CD14-positive monocyte (primary cell): ENCODE results near the gene HEPN1. TPM values are rescaled to one million over a fixed set of nuclear protein-coding genes. Genes with fewer than 3 reads are reported as not detected.

Experiments used
- DNase-seq, 3 donors: peaks; one replicate each; pipeline ENCODE4 v3.0.0-alpha.2; 2011 to 2022
- H2AFZ ChIP-seq: 2 replicates; pipeline ENCODE4 v1.6.0; 2012; ENCODE audit warnings: mild to moderate bottlenecking, low read depth, low read length, inconsistent platforms; ENCODE audit not compliant: insufficient read depth, poor library complexity, severe bottlenecking
- H3K27ac ChIP-seq, 2 donors: 1 replicate in 1 of 2; 2 replicates in 1 of 2; pipeline ENCODE4 v1.5.1; 2012 to 2013; ENCODE audit warnings: low read length in 2 of 2, control low read depth in 1 of 2, inconsistent platforms in 1 of 2, low read depth in 1 of 2, mild to moderate bottlenecking in 1 of 2
- H3K27me3 ChIP-seq, 2 donors: one replicate each; pipeline versions ENCODE4 v1.6.0 to v1.6.1; 2011 to 2013; ENCODE audit warnings: low read length in 2 of 2; ENCODE audit not compliant: control insufficient read depth in 2 of 2, insufficient read depth in 2 of 2
- H3K36me3 ChIP-seq, 2 donors: replicated peaks in 1 of 2; 1 replicate in 1 of 2; 2 replicates in 1 of 2; pipeline versions ENCODE4 v1.5.1 to v1.6.1; 2012 to 2013; ENCODE audit warnings: low read length in 2 of 2, control low read depth in 1 of 2, inconsistent platforms in 1 of 2, mild to moderate bottlenecking in 1 of 2; ENCODE audit not compliant: insufficient read depth in 2 of 2, control insufficient read depth in 1 of 2
- H3K4me1 ChIP-seq, 2 donors: 1 replicate in 1 of 2; 2 replicates in 1 of 2; pipeline versions ENCODE4 v1.5.1 to v1.6.1; 2012 to 2013; ENCODE audit warnings: low read length in 2 of 2, control low read depth in 1 of 2, inconsistent platforms in 1 of 2, mild to moderate bottlenecking in 1 of 2, moderate library complexity in 1 of 2; ENCODE audit not compliant: insufficient read depth in 2 of 2, control insufficient read depth in 1 of 2
- H3K4me2 ChIP-seq: replicated peaks from 2 replicates; pipeline ENCODE3; 2012; ENCODE audit warnings: low read length, moderate library complexity, mild to moderate bottlenecking; ENCODE audit not compliant: poor library complexity, severe bottlenecking; ENCODE audit errors: extremely low read depth
- H3K4me3 ChIP-seq, 3 experiments: fragments of 200-600 bp in 1 of 3; sonication (generic) in 1 of 3; replicated peaks in 1 of 3; 1 replicate in 2 of 3; 2 replicates in 1 of 3; pipeline ENCODE4 v1.5.1; 2011 to 2013; ENCODE audit warnings: low read length in 3 of 3, mild to moderate bottlenecking in 3 of 3, control low read depth in 2 of 3, low read depth in 2 of 3, inconsistent platforms in 1 of 3, moderate library complexity in 1 of 3
- H3K79me2 ChIP-seq: 2 replicates; pipeline ENCODE4 v1.6.0; 2012; ENCODE audit warnings: mild to moderate bottlenecking, control low read depth, inconsistent platforms, low read length, moderate library complexity; ENCODE audit not compliant: insufficient read depth
- H3K9ac ChIP-seq: 2 replicates; pipeline ENCODE4 v1.6.0; 2017; ENCODE audit warnings: low read length, mild to moderate bottlenecking; ENCODE audit not compliant: insufficient read depth, poor library complexity, severe bottlenecking
- H3K9me3 ChIP-seq, 2 donors: replicated peaks in 1 of 2; 1 replicate in 1 of 2; 2 replicates in 1 of 2; pipeline versions ENCODE4 v1.5.1 to v1.6.1; 2012 to 2013; ENCODE audit warnings: low read length in 2 of 2, control low read depth in 1 of 2; ENCODE audit not compliant: control insufficient read depth in 1 of 2, insufficient read depth in 1 of 2
- H4K20me1 ChIP-seq: 2 replicates; pipeline ENCODE4 v1.6.0; 2012; ENCODE audit warnings: mild to moderate bottlenecking, low read length, control low read depth, moderate library complexity; ENCODE audit not compliant: insufficient read depth
- H3K27ac Mint-ChIP-seq, 7 donors: one replicate each; pipeline ENCODE4 v1.8.0; 2020; ENCODE audit warnings: mild to moderate bottlenecking in 7 of 7, mixed read lengths in 7 of 7, moderate library complexity in 6 of 7, inconsistent platforms in 2 of 7
- H3K27me3 Mint-ChIP-seq, 3 donors: one replicate each; pipeline ENCODE4 v1.8.0; 2021 to 2022; ENCODE audit warnings: low read depth in 3 of 3, mild to moderate bottlenecking in 3 of 3, mixed read lengths in 3 of 3, moderate library complexity in 3 of 3, inconsistent platforms in 1 of 3
- H3K36me3 Mint-ChIP-seq, 2 donors: one replicate each; pipeline ENCODE4 v1.8.0; 2020; ENCODE audit warnings: mixed read lengths in 2 of 2, inconsistent platforms in 1 of 2, mild to moderate bottlenecking in 1 of 2
- H3K4me1 Mint-ChIP-seq: one replicate; pipeline ENCODE4 v1.8.0; 2020; ENCODE audit warnings: mild to moderate bottlenecking, mixed read lengths
- H3K4me3 Mint-ChIP-seq, 2 donors: one replicate each; pipeline ENCODE4 v1.8.0; 2020; ENCODE audit warnings: mild to moderate bottlenecking in 2 of 2, mixed read lengths in 2 of 2, moderate library complexity in 1 of 2
- H3K9me3 Mint-ChIP-seq, 7 donors: one replicate each; pipeline ENCODE4 v1.8.0; 2020 to 2022; ENCODE audit warnings: mixed read lengths in 7 of 7, mild to moderate bottlenecking in 6 of 7, moderate library complexity in 6 of 7, inconsistent platforms in 2 of 7
- CTCF ChIP-seq: fragments of 200-600 bp; IDR thresholded peaks from one replicate; pipeline ENCODE4 v1.8.0; 2022; ENCODE audit warnings: antibody characterized with exemption, mild to moderate bottlenecking
- WGBS: methylation state at CpG from one replicate; pipeline ENCODE4 v1.1.5; 2013; ENCODE audit warnings: missing lambda C conversion rate; ENCODE audit not compliant: insufficient coverage; 5-methylcytosine and 5-hydroxymethylcytosine counted together
- intact Hi-C, 2 donors: fragments of 100-400 bp; cut with micrococcal nuclease; formaldehyde crosslinking; loops; one replicate each; pipeline versions ENCODE4 v1.15.0 to v1.15.1; 2023
- polyA plus RNA-seq, 3 donors: library from polyadenylated mRNA; depleted of rRNA in 1 of 3; unstranded in 2 of 3; stranded (reverse) in 1 of 3; fragments of 300-500 nt in 2 of 3; fragments of >200 nt in 1 of 3; fragmentation: Illumina TruSeq in 2 of 3; gene quantifications; 1 replicate in 2 of 3; 2 replicates in 1 of 3; pipeline ENCODE4 v1.2.3, GENCODE V29; 2012 to 2021

Gene HEPN1
- polyA plus RNA-seq, 3 donors = not detected

- Histone ChIP-seq H4K20me1 (no peaks in the 10 kb centered on the region), H3K27ac (no peak overlapping the region), H3K9ac (no peak overlapping the region), H3K9me3 (peaks cover 0 to 6% of the 10 kb centered on the region in 2 donors), H3K4me1 (peaks cover 4 to 10% of the 10 kb centered on the region in 2 donors), H2AFZ (no peak overlapping the region), H3K27me3 (peaks cover 10 to 13% of the 10 kb centered on the region in 2 donors), H3K79me2 (no peaks in the 10 kb centered on the region), H3K36me3 (no peaks in the 10 kb centered on the region), H3K4me3 (no peak overlapping the region), H3K4me2 (no peak overlapping the region)
- no peak for DNase-seq
- Mint-ChIP-seq H3K4me1 (peaks cover 9% of the 10 kb centered on the region), H3K36me3 (no peaks in the 10 kb centered on the region), H3K27ac (no peak overlapping the region), H3K4me3 (no peak overlapping the region), H3K27me3 (peaks cover 19 to 25% (median 22%) of the 10 kb centered on the region in 3 donors), H3K9me3 (peaks cover 0 to 12% (median 9%) of the 10 kb centered on the region in 7 donors)
- no peak for TF ChIP-seq CTCF
- intact Hi-C loops = no loop called here
- 90% methylated on average over 2 of the region's 4 CpGs for WGBS
These were observed 3.8 kb downstream of the HEPN1 start for GRCh38 chr11:124922831-124923230.

GRCh38 chr11:124923296-124923695, 4.2 kb downstream of the HEPN1 start:
- Histone ChIP-seq H3K36me3 (no peaks in the 10 kb centered on the region), H3K27ac (no peak overlapping the region), H3K4me3 (no peak overlapping the region), H3K79me2 (no peaks in the 10 kb centered on the region), H2AFZ (no peak overlapping the region), H3K4me1 (peaks cover 4 to 10% of the 10 kb centered on the region in 2 donors), H4K20me1 (no peaks in the 10 kb centered on the region), H3K9ac (no peak overlapping the region), H3K4me2 (no peak overlapping the region), H3K27me3 (peaks cover 10 to 13% of the 10 kb centered on the region in 2 donors), H3K9me3 (peaks cover 0 to 6% of the 10 kb centered on the region in 2 donors)
- H3K27ac Mint-ChIP-seq = no peak overlapping the region
- intact Hi-C loops = no loop called here
- H3K27me3 Mint-ChIP-seq = peaks cover 19 to 25% (median 22%) of the 10 kb centered on the region in 3 donors
- H3K9me3 Mint-ChIP-seq = peaks cover 0 to 12% (median 9%) of the 10 kb centered on the region in 7 donors
- no peaks in the 10 kb centered on the region for H3K36me3 Mint-ChIP-seq
- H3K4me3 Mint-ChIP-seq = no peak overlapping the region
- DNase-seq = no peak
- no peak for TF ChIP-seq CTCF
- H3K4me1 Mint-ChIP-seq = peaks cover 5% of the 10 kb centered on the region
